Endodermal cell (in vitro differentiated cells): ENCODE data around the gene GGA1. TPM values are rescaled to one million over a fixed set of nuclear protein-coding genes. Genes with fewer than 3 reads are reported as not detected.

ENCODE experiments used
- DNase-seq: peaks from one replicate; pipeline ENCODE4 v3.0.0-alpha.2; 2017
- H3K27ac ChIP-seq: 2 replicates; pipeline ENCODE4 v1.5.1; 2013; ENCODE audit warnings: mild to moderate bottlenecking, low read depth, low read length, moderate library complexity
- H3K27me3 ChIP-seq: 2 replicates; pipeline ENCODE4 v1.6.1; 2013; ENCODE audit warnings: mild to moderate bottlenecking, low read length, moderate library complexity; ENCODE audit not compliant: insufficient read depth, control insufficient read depth, poor library complexity, severe bottlenecking
- H3K36me3 ChIP-seq: 2 replicates; pipeline ENCODE4 v1.7.0; 2013; ENCODE audit warnings: mild to moderate bottlenecking, low read length, moderate library complexity; ENCODE audit not compliant: control insufficient read depth, insufficient read depth
- H3K4me1 ChIP-seq: one replicate; pipeline ENCODE4 v1.7.0; 2013; ENCODE audit warnings: low read length; ENCODE audit not compliant: control insufficient read depth, insufficient read depth
- H3K4me3 ChIP-seq: 2 replicates; pipeline ENCODE4 v1.5.1; 2013; ENCODE audit warnings: mild to moderate bottlenecking, low read length, moderate library complexity
- H3K9ac ChIP-seq: 2 replicates; pipeline ENCODE4 v1.6.1; 2013; ENCODE audit warnings: mild to moderate bottlenecking, low read length, moderate library complexity; ENCODE audit not compliant: poor library complexity, severe bottlenecking; ENCODE audit errors: extremely low read depth
- H3K9me3 ChIP-seq: 2 replicates; pipeline ENCODE4 v1.6.1; 2013; ENCODE audit warnings: mild to moderate bottlenecking, low read length, moderate library complexity; ENCODE audit not compliant: control insufficient read depth
- H3K27ac Mint-ChIP-seq: 2 replicates; pipeline ENCODE4 v1.8.0; 2020; ENCODE audit warnings: mixed read lengths
- H3K27me3 Mint-ChIP-seq: 2 replicates; pipeline ENCODE4 v1.8.0; 2021; ENCODE audit warnings: mild to moderate bottlenecking, mixed read lengths; ENCODE audit not compliant: insufficient read depth
- H3K36me3 Mint-ChIP-seq: 2 replicates; pipeline ENCODE4 v1.8.0; 2020; ENCODE audit warnings: low read depth, mixed read lengths
- H3K4me1 Mint-ChIP-seq: 2 replicates; pipeline ENCODE4 v1.8.0; 2020; ENCODE audit warnings: mixed read lengths
- H3K4me3 Mint-ChIP-seq: 2 replicates; pipeline ENCODE4 v1.8.0; 2020; ENCODE audit warnings: mild to moderate bottlenecking, moderate library complexity, mixed read lengths
- H3K9me3 Mint-ChIP-seq: 2 replicates; pipeline ENCODE4 v1.8.0; 2020; ENCODE audit warnings: mild to moderate bottlenecking, mixed read lengths
- WGBS, 2 experiments: methylation state at CpG; one replicate each; pipeline versions ENCODE4 v1.1.5 to v1.1.7; 2013; ENCODE audit warnings: missing lambda C conversion rate in 2 of 2, mixed read lengths in 1 of 2; ENCODE audit not compliant: insufficient coverage in 1 of 2, insufficient read length in 1 of 2; 5-methylcytosine and 5-hydroxymethylcytosine counted together
- total RNA-seq, 2 donors: library from RNA; stranded (reverse); fragmentation: NEBNext Ultra II Directional in 1 of 2; extraction: Animal tissue kit (Norgen Biotek cat#: 25700) in 1 of 2; gene quantifications; 2 replicates in 1 of 2; 3 replicates in 1 of 2; pipeline ENCODE4 v1.2.1, GENCODE V29; 2021
- TF ChIP-seq, protein P1 (sequence below): fragments of 200-600 bp; sonication (generic); conservative IDR thresholded peaks from 2 replicates; pipeline ENCODE4 v1.5.0; 2021; ENCODE audit warnings: antibody characterized with exemption, mild to moderate bottlenecking

GGA1 gene
- total RNA-seq, 2 donors from 2014 or later = 87.5 TPM

DNA sequence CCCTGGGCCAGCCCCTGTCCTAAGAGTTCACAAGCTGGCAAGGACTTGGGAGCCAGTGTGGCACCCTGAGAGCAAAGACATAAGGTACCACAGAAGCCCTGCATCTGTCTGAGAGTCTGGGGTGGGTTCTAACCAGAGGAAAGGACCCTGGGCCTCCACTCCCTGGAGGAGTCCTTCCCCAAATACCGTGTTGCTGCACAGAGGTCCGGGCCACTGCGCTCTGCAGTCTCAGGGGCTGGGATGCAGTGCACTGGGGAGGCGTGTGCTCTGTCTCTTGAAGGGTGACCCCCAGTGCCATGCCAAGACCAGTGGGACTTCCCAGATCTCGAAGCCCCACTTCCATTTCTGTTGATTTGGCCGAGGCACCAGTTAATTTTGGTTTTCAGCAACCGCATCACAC lies 26.5 kb downstream of the GGA1 start:
- Histone ChIP-seq H3K27ac (no peak overlapping the region), H3K27me3 (no peaks in the 10 kb centered on the region), H3K4me3 (no peak overlapping the region), H3K36me3 (peaks cover 10% of the 10 kb centered on the region), H3K9ac (no peak overlapping the region), H3K9me3 (no peaks in the 10 kb centered on the region), H3K4me1 (peaks cover 8% of the 10 kb centered on the region)
- 94% methylated on average over 7 of the region's 7 CpGs for WGBS, 2 experiments
- no peaks in the 10 kb centered on the region for H3K36me3 Mint-ChIP-seq
- DNase-seq = no peak
- H3K9me3 Mint-ChIP-seq = no peaks in the 10 kb centered on the region
- TF ChIP-seq, protein P1, sequence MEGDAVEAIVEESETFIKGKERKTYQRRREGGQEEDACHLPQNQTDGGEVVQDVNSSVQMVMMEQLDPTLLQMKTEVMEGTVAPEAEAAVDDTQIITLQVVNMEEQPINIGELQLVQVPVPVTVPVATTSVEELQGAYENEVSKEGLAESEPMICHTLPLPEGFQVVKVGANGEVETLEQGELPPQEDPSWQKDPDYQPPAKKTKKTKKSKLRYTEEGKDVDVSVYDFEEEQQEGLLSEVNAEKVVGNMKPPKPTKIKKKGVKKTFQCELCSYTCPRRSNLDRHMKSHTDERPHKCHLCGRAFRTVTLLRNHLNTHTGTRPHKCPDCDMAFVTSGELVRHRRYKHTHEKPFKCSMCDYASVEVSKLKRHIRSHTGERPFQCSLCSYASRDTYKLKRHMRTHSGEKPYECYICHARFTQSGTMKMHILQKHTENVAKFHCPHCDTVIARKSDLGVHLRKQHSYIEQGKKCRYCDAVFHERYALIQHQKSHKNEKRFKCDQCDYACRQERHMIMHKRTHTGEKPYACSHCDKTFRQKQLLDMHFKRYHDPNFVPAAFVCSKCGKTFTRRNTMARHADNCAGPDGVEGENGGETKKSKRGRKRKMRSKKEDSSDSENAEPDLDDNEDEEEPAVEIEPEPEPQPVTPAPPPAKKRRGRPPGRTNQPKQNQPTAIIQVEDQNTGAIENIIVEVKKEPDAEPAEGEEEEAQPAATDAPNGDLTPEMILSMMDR = no peak
- H3K27me3 Mint-ChIP-seq = no peaks in the 10 kb centered on the region
- no peak overlapping the region for H3K27ac Mint-ChIP-seq
- no peak overlapping the region for H3K4me3 Mint-ChIP-seq
- H3K4me1 Mint-ChIP-seq = peaks cover 25% of the 10 kb centered on the region

- Mint-ChIP-seq H3K27me3 (no peaks in the 10 kb centered on the region), H3K27ac (no peak overlapping the region), H3K4me1 (peaks cover 29% of the 10 kb centered on the region), H3K9me3 (no peaks in the 10 kb centered on the region), H3K36me3 (no peaks in the 10 kb centered on the region), H3K4me3 (no peak overlapping the region)
- Histone ChIP-seq H3K4me3 (no peak overlapping the region), H3K4me1 (peaks cover 13% of the 10 kb centered on the region), H3K9ac (no peak overlapping the region), H3K27me3 (no peaks in the 10 kb centered on the region), H3K27ac (peak overlapping the region; percentile 85), H3K9me3 (no peaks in the 10 kb centered on the region), H3K36me3 (peaks cover 10% of the 10 kb centered on the region)
- WGBS, 2 experiments = 40 to 78% methylated on average over 1 to 6 of the region's 6 CpGs
- DNase-seq = no peak
- TF ChIP-seq, protein P1 = peak; percentile 61
Measured at GRCh38 chr22:37636186-37636948, 27.7 kb downstream of the GGA1 start.

DNA sequence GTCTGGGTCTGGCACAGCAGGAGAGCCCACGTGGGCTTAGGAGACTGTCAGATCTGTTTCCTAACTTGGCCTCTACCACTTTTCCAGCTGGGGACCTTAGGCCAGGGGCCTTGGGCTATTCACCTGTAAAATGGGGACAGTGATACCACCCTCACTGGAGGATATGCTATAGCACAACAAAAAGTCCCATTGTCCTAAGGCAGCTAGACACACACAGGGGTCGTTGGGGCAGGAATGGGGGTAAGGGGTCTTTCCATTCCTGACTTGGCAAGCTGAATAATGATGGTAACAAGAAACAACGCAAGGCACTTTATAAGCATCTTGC lies 28.3 kb downstream of the GGA1 start:
- Histone ChIP-seq H3K9ac (no peak overlapping the region), H3K4me1 (peaks cover 13% of the 10 kb centered on the region), H3K27ac (peak overlapping the region; percentile 85), H3K36me3 (peaks cover 10% of the 10 kb centered on the region), H3K9me3 (no peaks in the 10 kb centered on the region), H3K27me3 (no peaks in the 10 kb centered on the region), H3K4me3 (no peak overlapping the region)
- H3K4me1 Mint-ChIP-seq = peaks cover 29% of the 10 kb centered on the region
- DNase-seq = no peak
- H3K27ac Mint-ChIP-seq = no peak overlapping the region
- H3K36me3 Mint-ChIP-seq = no peaks in the 10 kb centered on the region
- 49 to 69% methylated on average over 2 to 3 of the region's 3 CpGs for WGBS, 2 experiments
- TF ChIP-seq, protein P1 = no peak
- no peak overlapping the region for H3K4me3 Mint-ChIP-seq
- no peaks in the 10 kb centered on the region for H3K27me3 Mint-ChIP-seq
- no peaks in the 10 kb centered on the region for H3K9me3 Mint-ChIP-seq
